HG03565 (cell line): ENCODE data around the gene ZXDA.
"Not testable (repeated sequence)": the region's sequence is repeated elsewhere in the genome, so short reads cannot be mapped to it uniquely, and the experiment has no call there.

ENCODE experiments used
- ATAC-seq: cut with Tn5 transposase; IDR thresholded peaks from one replicate; pipeline ENCODE4 v1.9.1; 2021; ENCODE audit warnings: mild to moderate bottlenecking, moderate library complexity; ENCODE audit not compliant: unreplicated experiment

The ZXDA gene, protein sequence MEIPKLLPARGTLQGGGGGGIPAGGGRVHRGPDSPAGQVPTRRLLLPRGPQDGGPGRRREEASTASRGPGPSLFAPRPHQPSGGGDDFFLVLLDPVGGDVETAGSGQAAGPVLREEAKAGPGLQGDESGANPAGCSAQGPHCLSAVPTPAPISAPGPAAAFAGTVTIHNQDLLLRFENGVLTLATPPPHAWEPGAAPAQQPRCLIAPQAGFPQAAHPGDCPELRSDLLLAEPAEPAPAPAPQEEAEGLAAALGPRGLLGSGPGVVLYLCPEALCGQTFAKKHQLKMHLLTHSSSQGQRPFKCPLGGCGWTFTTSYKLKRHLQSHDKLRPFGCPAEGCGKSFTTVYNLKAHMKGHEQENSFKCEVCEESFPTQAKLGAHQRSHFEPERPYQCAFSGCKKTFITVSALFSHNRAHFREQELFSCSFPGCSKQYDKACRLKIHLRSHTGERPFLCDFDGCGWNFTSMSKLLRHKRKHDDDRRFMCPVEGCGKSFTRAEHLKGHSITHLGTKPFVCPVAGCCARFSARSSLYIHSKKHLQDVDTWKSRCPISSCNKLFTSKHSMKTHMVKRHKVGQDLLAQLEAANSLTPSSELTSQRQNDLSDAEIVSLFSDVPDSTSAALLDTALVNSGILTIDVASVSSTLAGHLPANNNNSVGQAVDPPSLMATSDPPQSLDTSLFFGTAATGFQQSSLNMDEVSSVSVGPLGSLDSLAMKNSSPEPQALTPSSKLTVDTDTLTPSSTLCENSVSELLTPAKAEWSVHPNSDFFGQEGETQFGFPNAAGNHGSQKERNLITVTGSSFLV

DNA sequence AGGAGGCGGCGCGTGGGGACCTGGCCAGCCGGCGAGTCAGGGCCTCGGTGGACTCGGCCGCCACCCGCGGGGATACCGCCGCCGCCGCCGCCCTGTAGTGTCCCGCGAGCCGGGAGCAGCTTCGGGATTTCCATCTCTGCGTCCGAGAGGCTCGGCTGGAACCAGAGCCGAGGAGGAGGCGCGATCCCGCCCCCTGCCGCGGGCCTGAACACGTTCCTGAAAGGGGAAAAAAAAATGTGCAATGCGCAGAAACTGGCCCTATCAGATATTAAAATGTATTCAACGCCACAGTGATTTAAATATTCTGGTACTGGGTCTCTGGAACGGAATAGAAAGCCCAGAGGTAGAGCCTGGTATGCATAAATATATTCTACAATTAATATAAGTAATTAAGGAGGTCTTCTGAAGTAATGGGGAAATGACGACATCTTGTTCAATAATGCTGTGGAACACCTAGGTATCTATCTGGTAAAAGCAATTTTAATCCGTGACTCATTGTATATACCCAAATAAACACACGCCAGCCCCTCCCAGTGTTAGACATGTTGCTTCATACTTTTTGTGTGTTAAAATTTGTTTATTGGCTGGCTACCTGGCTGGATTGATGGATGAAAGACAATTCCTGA is at the start of gene ZXDA:
Gene ZXDA (minus strand): TSS at position 172 of the 626 bp plus-strand sequence. CDS start 38 bp downstream, at position 134.
- peak; percentile 36 for ATAC-seq

DNA sequence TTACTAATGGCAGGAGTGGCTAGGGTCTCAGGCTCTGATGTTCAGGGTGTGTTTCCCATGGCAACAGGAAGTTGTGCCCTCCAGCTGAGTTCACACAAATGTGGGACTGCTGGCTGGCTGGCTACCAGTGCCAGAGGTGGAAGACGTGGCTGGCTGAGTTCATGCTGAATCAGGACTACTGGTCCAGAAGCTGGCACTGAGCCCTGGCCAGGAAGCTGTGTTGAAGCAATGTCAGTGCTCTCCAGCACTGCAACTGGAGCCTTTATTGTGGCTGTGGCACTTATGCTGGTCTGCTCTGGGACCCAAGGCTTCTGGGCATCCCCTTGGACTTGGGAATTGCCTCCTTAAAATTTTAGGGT is 42.0 kb upstream of the ZXDA start:
- ATAC-seq = no peak

DNA sequence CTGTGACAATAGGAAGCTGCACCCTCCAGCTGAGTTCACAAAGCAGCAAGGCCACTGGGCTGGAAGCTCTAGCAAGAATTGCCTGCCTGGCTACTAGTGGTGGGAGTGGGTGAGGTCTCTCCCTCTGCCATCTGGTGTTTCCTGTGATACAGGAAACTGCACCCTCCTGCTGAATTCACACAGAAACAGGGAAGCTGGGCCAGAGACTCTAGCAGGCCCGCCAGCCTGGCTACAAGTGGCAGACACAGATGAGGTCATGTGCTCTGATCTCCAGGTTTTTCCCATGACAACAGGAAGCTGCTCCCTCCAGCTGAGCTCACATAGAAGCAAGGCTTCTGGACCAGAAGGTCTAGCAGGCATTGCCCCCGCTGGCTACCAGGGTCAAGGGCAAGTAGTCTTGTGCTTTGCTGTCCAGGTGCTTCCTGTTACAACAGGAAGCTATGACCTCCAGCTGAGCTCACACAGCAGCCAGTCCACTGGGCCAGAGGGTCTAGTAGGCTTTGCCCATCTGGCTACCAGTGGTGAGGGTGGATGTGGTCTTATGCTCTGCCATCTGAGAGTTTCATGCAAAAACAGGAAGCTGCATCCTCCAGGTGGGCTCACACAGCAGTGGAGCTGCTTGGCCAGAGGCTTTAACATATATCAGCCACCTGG is 41.5 kb upstream of the ZXDA start:
- no peak for ATAC-seq

DNA sequence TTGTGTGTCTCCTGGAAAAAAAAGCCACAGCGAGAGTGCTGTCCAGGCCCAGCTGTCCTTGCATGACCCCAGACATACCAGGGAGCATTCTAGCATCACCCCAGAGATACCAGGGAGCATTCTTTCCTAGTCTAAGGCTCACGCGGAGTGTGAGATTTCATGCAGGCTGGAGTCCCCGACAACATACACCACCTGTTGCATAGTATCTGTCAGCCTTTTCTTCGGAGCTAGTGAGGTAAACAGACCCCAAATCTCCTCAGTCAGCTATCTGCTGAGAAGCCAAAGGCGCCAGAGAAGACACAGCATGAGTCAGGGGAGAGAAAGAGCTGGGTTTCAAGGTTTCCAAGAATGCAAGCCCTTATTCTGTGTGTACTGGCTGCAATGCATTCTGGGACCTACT is 23.1 kb upstream of the ZXDA start:
- ATAC-seq = no peak

DNA sequence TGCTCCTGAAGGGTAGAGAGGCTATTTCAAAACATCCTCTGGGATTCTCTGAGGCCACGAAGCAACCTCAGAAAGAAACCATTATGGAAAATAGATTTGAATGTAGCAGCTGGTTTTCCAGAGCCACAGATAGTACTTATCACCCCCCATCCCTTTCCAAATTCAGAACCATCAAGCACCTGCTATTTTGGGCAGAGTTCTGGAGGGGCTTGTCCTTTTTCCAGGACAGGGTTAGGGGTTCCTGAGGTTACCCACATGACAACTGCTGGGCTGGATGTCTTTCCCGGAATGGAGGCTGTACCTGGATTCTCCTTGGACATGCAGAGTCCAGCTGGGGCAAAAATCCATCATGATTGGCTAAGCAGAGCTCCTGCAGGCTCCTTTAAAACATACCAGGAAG is 22.0 kb upstream of the ZXDA start:
- no peak for ATAC-seq

DNA sequence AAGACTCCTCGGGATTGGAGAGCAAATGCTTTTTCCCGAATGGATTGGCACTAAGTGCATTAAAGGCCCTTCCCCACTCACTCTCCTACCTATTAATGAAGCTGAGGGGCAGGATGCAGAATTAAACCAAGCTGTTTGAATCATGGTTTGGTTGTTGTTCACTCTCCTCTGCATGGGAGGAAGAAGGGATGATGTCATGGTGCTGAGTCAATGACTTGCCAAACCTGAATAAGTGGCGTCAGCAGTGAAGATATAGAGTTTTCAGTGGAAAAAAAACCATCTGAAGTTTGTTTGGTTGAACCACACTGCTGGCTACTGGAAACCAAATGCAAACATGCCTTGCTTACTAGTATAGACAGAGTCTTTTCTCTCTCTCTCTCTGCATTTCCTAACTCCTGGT is 19.8 kb upstream of the ZXDA start:
- no peak for ATAC-seq

DNA sequence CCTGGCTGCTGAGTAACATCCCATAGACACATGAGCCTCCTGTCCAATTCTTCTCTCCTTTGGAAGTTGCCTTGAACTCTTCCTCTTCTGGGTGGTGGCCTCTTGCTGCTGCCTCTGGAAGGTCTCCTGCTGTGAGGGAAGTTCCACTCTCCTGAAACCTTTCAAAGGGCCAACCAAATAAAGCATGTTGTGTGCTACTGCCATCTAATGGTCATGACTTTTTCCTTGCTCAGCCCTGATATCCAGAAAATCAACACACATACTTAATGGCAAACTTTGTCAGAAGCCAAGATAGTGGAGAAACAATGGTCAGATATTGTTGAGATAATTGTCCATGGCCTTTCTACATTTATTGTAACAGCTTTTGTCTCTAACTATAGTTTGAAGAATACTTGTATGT is 19.1 kb upstream of the ZXDA start:
- ATAC-seq = no peak

DNA sequence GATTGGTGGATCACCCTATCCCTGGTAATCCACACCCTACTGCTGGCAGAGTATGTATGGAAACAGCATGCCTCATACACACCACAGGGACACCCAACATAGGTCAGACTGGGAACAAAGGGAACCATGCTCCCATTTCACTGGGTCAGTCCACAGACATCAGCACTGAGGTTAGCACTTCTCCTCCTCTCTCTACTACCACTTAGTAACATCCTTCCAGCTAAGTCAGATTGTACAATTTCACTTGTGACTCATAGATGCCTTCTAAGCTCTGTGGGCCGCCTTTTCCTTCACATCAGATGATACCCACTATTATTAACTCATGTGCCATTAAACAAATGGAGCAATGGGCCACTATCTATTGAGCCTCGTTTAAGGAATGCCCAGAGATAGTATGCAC is 15.5 kb upstream of the ZXDA start:
- ATAC-seq = no peak

DNA sequence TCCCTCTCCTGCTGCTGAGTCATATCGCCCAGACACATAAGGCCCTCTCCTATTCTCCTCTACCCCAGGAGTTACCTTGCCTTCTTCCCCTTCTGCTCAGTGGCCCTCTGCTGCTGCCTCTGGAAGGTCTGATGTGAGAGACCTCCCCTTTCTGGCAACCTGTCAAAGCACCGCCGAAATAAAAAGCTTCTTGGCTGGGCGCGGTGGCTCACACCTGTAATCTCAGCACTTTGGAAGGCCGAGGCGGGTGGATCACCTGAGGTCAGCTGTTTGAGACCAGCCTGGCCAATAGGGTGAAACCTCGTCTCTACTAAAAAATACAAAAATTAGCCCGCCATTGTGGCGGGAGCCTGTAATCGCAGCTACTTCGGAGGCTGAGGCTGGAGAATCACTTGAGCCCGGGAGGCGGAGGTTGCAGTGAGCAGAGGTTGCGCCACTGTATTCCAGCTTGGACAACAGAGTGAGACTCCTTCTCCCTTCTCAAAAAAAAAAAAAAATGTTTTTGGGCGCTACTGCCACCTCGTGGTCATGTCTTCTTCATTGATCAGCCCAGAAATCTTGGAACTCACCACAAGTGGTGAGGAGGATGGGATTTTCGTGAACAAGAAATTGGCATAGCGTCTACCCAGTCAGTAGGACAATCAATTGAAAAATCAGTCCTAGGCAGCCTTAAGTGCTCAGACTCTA is 8.6 kb upstream of the ZXDA start:
- ATAC-seq = no peak

DNA sequence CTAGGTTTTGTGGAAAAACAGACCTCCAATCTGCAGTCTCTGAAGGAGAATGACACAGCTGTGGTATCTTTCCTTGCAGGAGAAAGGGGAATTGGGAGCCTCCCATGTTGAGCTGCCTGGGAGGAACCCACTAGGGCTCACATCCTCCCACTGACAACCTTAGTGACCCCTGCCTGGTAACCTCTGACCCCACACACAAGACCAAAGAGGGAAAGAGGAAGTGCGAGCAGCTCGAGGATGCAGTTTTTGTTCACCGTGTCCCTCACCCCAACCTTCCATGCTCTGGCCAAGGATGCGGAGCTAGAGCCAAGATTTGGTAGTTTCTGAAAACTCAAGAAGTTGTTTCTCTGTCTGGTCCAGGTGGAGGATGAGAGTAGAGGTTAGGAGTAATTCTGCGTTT is 5.4 kb upstream of the ZXDA start:
- ATAC-seq = no peak

DNA sequence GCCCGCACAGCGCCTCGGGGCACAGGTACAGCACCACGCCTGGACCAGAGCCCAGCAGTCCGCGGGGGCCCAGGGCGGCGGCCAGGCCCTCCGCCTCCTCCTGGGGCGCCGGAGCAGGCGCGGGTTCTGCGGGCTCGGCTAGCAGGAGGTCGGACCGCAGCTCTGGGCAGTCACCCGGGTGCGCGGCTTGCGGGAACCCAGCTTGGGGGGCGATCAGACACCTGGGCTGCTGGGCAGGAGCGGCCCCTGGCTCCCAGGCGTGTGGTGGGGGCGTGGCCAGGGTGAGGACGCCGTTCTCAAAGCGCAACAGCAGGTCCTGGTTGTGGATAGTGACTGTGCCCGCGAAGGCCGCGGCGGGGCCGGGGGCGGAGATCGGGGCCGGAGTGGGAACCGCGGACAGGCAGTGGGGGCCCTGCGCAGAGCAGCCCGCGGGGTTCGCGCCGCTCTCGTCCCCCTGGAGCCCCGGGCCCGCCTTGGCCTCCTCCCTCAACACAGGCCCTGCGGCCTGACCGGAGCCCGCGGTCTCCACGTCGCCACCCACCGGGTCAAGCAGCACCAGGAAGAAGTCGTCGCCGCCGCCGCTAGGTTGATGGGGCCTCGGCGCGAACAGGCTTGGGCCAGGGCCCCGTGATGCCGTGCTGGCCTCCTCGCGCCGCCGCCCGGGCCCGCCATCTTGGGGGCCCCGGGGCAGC is 517 bp downstream of the ZXDA start:
- ATAC-seq = peak; percentile 66

DNA sequence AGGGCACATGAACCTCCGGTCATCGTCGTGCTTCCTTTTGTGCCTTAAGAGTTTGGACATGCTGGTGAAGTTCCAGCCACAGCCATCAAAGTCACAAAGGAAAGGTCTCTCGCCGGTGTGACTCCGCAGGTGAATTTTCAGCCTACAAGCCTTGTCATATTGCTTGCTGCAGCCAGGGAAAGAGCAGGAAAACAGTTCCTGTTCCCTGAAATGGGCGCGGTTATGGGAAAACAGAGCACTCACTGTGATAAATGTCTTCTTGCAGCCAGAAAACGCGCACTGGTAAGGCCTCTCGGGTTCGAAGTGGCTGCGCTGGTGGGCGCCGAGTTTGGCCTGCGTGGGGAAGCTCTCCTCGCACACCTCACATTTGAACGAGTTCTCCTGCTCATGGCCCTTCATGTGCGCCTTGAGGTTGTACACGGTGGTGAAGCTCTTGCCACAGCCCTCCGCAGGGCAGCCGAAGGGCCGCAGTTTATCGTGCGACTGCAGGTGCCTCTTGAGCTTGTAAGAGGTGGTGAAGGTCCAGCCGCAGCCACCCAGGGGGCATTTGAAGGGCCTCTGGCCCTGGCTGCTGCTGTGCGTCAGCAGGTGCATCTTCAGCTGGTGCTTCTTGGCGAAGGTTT is 1.2 kb downstream of the ZXDA start:
- not testable (repeated sequence) for ATAC-seq

DNA sequence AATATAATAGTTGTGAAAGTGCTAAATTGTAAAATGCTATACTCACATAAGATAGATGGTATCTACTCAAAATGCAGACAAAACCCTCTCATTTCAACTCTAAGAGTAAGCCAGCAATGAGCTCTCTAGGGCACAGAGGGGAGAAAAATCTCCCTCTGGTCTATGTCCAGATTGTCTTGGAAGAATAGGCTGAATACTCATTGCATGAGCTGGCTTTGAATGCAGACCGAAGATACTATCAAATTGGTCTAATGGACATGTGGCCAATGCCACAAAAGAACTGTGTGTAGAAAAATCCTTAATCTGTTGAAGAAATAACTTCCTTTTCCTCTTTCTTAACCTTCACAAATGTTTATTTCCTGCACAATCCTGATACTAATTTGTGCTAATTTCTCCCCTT is 3.5 kb downstream of the ZXDA start:
- ATAC-seq = no peak

DNA sequence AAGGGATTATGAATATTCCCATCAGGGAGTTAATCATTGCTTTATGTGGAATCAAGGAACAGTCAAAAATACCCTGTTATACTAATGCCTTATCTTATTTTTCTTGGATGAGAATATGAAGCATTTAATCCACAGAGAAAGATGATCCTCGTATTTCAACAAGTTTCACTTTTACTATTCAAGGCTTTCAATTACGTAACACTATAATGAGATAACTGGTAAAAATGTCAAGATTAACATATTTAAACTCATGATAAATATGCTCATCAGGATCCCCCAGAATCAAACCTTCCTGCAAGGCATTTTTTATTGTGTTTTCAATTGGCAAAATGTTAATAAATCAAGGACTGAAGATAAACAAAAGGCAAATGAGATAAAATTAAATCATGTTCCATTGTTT is 5.1 kb downstream of the ZXDA start:
- no peak for ATAC-seq

DNA sequence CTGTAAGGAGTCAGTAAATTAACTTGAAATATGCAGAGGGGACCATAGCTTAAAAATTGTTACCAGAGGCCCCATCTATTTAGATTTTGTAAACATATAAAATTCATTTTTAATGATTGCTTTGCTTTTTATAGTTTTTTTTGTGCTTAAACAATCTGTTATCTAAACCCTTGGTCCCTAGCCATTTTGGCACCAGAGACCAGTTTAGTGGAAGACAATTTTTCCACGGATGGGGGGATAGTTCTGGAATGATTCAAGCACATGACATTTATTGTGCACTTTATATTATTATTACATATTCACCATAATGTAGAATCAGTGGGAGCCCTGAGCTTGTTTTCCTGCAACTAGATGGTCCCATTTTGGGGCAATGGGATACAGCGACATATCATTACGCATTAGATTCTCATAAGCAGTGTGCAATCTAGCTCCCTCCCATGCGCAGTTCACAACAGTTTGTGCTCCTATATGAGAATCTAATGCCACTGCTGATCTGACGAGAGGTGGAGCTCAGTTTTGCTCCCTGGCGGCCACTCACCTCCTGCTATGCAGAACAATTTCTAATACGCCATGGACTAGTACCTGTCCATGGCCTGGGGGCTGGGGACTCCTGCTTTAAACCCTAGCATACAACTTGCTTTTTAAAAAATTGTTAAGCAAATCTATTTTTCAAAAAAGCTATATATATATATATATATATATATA is 5.9 kb downstream of the ZXDA start:
- ATAC-seq = no peak

DNA sequence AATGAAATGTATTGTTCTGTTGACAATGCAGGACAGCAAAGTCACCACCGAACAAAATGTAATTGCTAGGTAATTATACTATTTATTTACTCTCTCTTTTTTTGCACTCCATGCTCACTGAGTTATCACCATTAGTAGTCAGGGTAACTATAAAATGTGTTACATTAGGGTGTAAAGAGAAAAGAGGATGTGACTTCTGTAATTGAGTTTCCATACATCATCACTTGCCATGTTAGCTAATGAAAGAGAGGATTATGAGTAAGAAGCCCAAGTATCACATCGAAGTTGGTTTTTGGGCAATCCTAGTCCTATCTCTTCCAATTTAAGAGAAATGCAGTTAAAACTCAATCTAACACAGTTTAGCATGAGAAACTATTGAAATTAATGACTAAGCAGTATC is 7.6 kb downstream of the ZXDA start:
- ATAC-seq = peak; percentile 58

DNA sequence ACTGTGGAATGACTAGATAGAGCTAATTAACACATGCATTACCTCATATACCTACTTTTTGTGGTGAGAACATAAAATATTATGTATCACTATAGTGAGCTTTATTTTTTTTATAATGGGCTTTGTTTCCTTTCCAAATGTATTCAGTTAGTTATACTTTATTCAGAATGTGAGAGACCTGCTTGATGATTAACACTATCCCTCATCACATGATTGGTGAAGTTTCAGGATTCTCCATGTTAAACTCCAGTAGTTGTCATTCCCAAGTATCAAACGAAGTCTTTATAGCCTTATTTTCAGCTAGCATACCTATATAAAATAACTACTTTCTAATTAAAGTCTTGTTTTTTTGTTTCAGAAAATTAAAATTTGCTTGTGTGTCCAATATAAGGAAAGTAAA is 8.8 kb downstream of the ZXDA start:
- ATAC-seq = no peak

DNA sequence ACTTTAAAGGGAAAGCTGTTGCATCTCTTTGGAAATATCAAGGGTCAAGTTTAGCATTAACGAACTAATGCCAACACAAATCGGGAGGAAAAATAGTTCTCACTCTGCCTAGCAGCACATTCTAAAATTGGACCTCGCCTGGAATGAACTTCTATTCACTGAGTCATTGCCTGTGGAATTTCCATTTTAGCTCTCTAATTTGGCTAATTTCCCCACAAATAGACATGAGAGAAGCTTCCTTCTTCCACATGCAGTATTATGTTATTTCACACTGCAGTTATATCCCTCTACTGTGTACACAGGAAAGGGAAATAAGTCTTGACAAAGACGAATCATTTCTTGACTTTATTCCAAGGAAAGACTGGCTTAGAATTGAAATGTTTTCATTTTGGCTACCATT is 9.3 kb downstream of the ZXDA start:
- no peak for ATAC-seq

DNA sequence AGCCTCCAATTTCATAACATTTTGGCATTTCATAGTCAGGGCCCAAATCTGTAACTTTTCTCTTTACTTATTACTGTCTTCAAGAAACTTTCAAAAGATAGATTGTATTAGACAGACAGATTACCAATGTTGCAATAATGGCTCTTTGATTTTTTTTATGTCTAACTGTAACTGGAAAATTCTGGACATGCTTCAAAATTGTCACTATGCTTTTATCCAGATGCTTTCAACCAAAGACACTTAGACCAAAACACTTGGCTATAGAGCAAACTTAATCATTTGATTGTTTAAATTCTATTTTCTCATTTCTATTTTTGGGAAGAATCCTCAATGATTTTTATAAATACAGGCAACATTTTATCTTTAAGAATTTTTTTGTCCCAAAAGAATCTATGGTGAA is 10.4 kb downstream of the ZXDA start:
- ATAC-seq = no peak
